Osteoblast (primary cell): ENCODE measurements around the gene GALT. TPM values are rescaled to one million over a fixed set of nuclear protein-coding genes. Genes with fewer than 3 reads are reported as not detected.

Source experiments
- DNase-seq: peaks from one replicate; pipeline ENCODE4 v3.0.0; 2011; ENCODE audit warnings: low spot score, mixed read lengths; ENCODE audit not compliant: insufficient read length; ENCODE audit errors: missing footprints
- H2AFZ ChIP-seq: 2 replicates; pipeline ENCODE4 v1.6.0; 2011; ENCODE audit warnings: mild to moderate bottlenecking, low read length
- H3K27ac ChIP-seq: 2 replicates; pipeline ENCODE4 v1.5.1; 2011; ENCODE audit warnings: mild to moderate bottlenecking, low read depth, low read length, moderate library complexity
- H3K27me3 ChIP-seq: 2 replicates; pipeline ENCODE4 v1.6.0; 2012; ENCODE audit warnings: mild to moderate bottlenecking, control low read depth, inconsistent platforms, low read length, moderate library complexity; ENCODE audit not compliant: insufficient read depth
- H3K36me3 ChIP-seq: 2 replicates; pipeline ENCODE4 v1.5.1; 2011; ENCODE audit warnings: mild to moderate bottlenecking, low read length, control low read depth, moderate library complexity; ENCODE audit not compliant: insufficient read depth
- H3K4me1 ChIP-seq: 2 replicates; pipeline ENCODE4 v1.5.1; 2011; ENCODE audit warnings: mild to moderate bottlenecking, low read length, control low read depth, moderate library complexity; ENCODE audit not compliant: insufficient read depth
- H3K4me2 ChIP-seq: 2 replicates; pipeline ENCODE4 v1.6.0; 2011; ENCODE audit warnings: mild to moderate bottlenecking, low read length; ENCODE audit not compliant: insufficient read depth
- H3K4me3 ChIP-seq: fragments of 200-600 bp; sonication (generic); 3 replicates; pipeline ENCODE4 v1.5.1; 2012; ENCODE audit warnings: mild to moderate bottlenecking, low read length, inconsistent platforms; ENCODE audit not compliant: insufficient read depth
- H3K79me2 ChIP-seq: 2 replicates; pipeline ENCODE4 v1.6.0; 2012; ENCODE audit warnings: mild to moderate bottlenecking, low read length, control low read depth, inconsistent platforms; ENCODE audit not compliant: insufficient read depth
- H3K9me3 ChIP-seq: 2 replicates; pipeline ENCODE4 v1.5.1; 2011; ENCODE audit warnings: low read depth, low read length, control low read depth
- H4K20me1 ChIP-seq: 2 replicates; pipeline ENCODE4 v1.6.0; 2012; ENCODE audit warnings: mild to moderate bottlenecking, low read length, control low read depth; ENCODE audit not compliant: insufficient read depth
- CTCF ChIP-seq: IDR thresholded peaks from 2 replicates; pipeline ENCODE4 v1.5.1; 2011; ENCODE audit warnings: mild to moderate bottlenecking, low read depth, low read length, moderate library complexity; ENCODE audit errors: extremely low read depth
- total RNA-seq: library from RNA; depleted of rRNA; stranded (reverse); fragments of >200 nt; gene quantifications from 2 replicates; pipeline ENCODE4 v1.2.3, GENCODE V29; 2012

GALT gene
- total RNA-seq, 1 donor, result 32.6 TPM

DNA sequence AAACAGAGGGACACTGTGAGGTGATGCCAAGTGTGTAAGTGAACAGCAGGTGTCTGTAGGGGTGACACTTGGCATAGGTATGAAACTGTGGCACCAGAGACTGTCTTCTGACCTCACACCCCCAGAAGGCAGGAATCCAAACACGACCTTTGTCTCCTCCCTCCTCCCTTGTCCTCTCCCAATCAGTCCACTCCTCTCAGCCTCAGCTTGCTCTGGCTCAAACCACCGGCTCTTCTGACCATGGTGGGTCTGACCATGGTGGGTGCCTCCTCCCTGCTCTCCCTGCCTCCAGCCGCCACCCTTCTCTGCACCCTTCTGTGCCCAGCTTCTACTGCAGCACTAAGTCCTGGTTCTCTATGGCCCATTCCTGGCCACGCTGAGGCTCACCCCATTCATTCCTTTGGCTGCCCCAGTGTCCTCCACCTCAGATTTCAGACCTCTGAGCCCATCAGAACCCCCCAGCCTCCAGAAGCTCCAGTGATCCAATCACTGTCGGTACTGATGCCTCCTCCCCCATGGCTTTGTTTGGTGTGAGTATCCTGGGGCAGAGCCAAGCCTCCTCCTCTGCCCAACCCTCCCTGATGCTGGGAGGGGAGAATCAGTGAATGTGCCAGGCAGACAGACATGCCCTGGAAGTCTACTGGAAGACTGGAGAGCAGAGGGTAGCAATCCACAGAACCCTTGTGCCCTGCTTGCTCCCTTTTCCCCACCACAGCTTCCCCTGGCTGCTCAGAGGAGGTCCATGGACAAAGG, 15.9 kb upstream of the GALT start:
- peak; percentile 88 for DNase-seq
- Histone ChIP-seq H3K9me3 (no peaks in the 10 kb centered on the region), H4K20me1 (peaks cover 16% of the 10 kb centered on the region), H3K27ac (no peak overlapping the region), H2AFZ (no peak overlapping the region), H3K36me3 (peaks cover 8% of the 10 kb centered on the region), H3K4me2 (no peak overlapping the region), H3K27me3 (peaks cover 56% of the 10 kb centered on the region), H3K79me2 (peaks cover 6% of the 10 kb centered on the region), H3K4me3 (no peak overlapping the region), H3K4me1 (peaks cover 5% of the 10 kb centered on the region)
- TF ChIP-seq CTCF, result no peak

DNA sequence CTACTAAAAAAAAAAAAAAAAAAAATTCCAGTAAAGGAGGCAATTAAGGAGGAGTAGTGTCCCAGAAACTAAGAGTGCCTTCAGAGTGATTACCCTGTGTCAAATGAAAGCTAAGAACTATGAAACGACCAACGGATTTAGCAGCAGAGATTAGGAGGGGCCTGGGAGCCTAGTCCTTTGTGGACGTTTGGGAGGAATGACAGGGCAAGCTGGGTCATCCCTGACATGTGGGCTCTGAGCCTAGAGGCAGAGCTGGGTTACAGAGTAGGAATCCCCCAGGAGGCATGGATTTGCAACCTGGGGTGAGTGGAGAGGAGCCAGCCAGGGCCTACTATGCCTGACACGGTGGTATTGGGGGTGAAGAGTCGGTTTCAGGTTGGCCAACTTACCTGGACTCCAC, 13.3 kb upstream of the GALT start:
- no peak overlapping the region for H2AFZ ChIP-seq
- TF ChIP-seq CTCF, result no peak
- H3K27ac ChIP-seq, result no peak overlapping the region
- peaks cover 19% of the 10 kb centered on the region for H3K4me1 ChIP-seq
- H4K20me1 ChIP-seq, result peaks cover 19% of the 10 kb centered on the region
- no peaks in the 10 kb centered on the region for H3K9me3 ChIP-seq
- DNase-seq, result peak; percentile 85
- H3K4me3 ChIP-seq, result no peak overlapping the region
- H3K4me2 ChIP-seq, result no peak overlapping the region
- H3K36me3 ChIP-seq, result peaks cover 8% of the 10 kb centered on the region
- peaks cover 30% of the 10 kb centered on the region for H3K27me3 ChIP-seq
- peaks cover 23% of the 10 kb centered on the region for H3K79me2 ChIP-seq

- H3K9me3 ChIP-seq, result no peaks in the 10 kb centered on the region
- peak; percentile 96 for DNase-seq
- peaks cover 8% of the 10 kb centered on the region for H3K36me3 ChIP-seq
Measured at GRCh38 chr9:34633851-34634550, 12.5 kb upstream of the GALT start.

More at GRCh38 chr9:34633851-34634550, 12.5 kb upstream of the GALT start:
- Histone ChIP-seq H3K79me2 (peaks cover 23% of the 10 kb centered on the region), H4K20me1 (peaks cover 19% of the 10 kb centered on the region), H3K4me1 (peaks cover 21% of the 10 kb centered on the region), H3K4me3 (no peak overlapping the region), H3K4me2 (no peak overlapping the region), H3K27ac (no peak overlapping the region), H2AFZ (no peak overlapping the region), H3K27me3 (peaks cover 23% of the 10 kb centered on the region)
- TF ChIP-seq CTCF, result peak; percentile 85
